ENCODE data around the gene CALHM3.

DNA sequence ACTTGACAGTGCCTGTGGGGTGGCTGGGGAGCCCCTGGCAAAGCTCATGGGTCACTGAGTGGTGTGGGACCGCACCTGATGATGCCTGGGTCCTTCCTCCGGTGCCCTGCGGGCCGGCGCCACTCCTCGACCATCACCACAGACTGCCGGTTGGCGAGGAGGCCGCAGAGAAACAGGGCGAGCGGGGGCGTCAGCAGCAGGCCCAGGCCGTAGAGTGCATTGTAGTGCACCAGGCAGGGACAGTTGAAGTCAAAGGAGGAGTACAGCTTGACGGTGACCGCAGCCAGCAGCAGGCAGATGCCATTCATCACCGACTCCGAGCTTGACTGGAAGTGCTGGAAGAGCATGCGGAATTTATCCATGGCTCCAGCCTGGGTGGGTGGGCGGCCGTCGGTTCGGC lies 369 bp downstream of the CALHM3 start:
- TF ChIP-seq, protein P1, sequence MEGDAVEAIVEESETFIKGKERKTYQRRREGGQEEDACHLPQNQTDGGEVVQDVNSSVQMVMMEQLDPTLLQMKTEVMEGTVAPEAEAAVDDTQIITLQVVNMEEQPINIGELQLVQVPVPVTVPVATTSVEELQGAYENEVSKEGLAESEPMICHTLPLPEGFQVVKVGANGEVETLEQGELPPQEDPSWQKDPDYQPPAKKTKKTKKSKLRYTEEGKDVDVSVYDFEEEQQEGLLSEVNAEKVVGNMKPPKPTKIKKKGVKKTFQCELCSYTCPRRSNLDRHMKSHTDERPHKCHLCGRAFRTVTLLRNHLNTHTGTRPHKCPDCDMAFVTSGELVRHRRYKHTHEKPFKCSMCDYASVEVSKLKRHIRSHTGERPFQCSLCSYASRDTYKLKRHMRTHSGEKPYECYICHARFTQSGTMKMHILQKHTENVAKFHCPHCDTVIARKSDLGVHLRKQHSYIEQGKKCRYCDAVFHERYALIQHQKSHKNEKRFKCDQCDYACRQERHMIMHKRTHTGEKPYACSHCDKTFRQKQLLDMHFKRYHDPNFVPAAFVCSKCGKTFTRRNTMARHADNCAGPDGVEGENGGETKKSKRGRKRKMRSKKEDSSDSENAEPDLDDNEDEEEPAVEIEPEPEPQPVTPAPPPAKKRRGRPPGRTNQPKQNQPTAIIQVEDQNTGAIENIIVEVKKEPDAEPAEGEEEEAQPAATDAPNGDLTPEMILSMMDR (IDR thresholded peaks at IDR 0.05; ENCODE audit: poor library complexity) = no peak
- TF ChIP-seq EZH2 (IDR thresholded peaks at IDR 0.05; ENCODE audit: borderline replicate concordance) = no peak

All from hepatocyte (in vitro differentiated cells).